GM04504 (cell line): Measurements from ENCODE around the gene HMCN2.

Experiments
- DNase-seq: peaks from one replicate; pipeline ENCODE4 v3.0.0-alpha.2; 2012; ENCODE audit warnings: low read depth

HMCN2 gene

GRCh38 chr9:130265431-130266235 lies at the start of gene HMCN2:
Gene HMCN2, plus strand, starts transcription at chr9:130265760. Its CDS starts 119 bp downstream, at chr9:130265879.
- no peak for DNase-seq

DNA sequence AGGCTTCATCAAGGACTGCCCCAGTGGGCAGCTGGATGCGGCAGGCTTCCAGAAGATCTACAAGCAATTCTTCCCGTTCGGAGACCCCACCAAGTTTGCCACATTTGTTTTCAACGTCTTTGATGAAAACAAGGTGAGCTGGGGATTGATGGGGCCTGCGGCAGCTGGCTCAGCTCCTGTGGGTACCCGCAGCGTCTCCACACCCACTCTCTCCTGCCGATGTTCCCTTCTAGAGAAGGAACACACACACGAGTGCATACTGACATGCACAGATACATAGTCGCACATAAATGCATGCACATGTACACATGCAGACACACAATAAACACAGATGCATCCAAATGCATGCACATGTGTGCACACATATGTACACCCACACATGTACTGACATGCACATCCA lies 47.7 kb upstream of the HMCN2 start:
- DNase-seq: no peak

DNA sequence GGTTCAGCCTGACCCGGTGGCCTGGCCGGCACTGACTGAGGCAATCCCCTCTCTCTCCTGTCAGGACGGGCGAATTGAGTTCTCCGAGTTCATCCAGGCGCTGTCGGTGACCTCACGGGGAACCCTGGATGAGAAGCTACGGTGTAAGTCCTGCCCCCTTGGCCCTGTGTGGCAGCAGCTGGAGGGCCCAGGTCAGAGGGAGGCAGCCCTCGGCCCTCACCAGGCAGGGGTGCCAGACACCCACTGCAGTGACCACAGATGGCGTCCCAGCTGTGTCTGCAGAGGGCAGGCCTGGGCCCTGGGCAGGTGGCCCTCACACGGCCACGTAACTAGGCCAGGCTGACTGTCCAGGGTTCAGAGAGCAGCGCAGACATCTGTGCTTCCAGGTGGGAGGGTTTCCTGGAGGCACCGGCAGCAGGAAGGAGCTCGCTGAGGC lies 45.9 kb upstream of the HMCN2 start:
- no peak for DNase-seq

- DNase-seq: no peak
Measured at GRCh38 chr9:130220352-130220751, 45.2 kb upstream of the HMCN2 start.

GRCh38 chr9:130222833-130223232 lies 42.7 kb upstream of the HMCN2 start:
- no peak for DNase-seq

DNA sequence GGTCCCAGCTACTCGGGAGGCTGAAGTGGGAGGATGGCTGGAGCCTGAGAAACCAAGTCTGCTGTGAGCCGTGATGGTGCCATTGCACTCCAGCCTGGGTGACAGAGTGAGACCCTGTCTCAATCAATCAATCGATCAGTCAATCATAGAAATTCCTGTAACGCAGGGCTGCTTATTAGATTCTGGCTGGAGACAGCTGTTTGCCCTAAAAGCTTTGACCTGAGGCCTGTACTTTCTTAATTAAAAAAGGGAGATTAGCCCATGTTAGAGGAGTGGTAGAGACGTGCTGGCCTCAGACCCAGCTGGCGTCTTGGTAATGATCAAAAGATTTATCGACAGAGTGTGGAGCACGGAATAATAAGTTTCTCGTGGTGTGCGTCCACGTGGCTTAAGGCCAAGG lies 40.5 kb upstream of the HMCN2 start:
- DNase-seq: no peak

- no peak for DNase-seq
Measured at GRCh38 chr9:130225586-130225985, 40.0 kb upstream of the HMCN2 start.

DNA sequence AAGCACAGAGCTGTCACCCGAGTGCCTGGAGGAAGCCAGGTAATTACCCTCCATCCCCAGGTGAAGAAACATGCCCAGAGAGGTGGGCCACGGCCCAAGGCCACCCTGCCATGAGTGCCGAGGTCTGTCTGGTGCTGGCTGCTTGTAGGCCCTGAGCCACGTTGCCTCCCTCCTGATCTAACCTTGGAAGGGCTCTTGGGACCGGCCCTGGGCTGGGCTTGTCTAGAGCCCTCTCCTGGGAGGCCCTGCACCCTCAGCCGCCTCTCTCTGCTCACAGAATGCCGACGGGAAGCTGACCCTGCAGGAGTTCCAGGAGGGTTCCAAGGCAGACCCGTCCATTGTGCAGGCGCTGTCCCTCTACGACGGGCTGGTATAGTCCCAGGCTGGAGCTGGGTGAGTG lies 39.4 kb upstream of the HMCN2 start:
- no peak for DNase-seq

DNA sequence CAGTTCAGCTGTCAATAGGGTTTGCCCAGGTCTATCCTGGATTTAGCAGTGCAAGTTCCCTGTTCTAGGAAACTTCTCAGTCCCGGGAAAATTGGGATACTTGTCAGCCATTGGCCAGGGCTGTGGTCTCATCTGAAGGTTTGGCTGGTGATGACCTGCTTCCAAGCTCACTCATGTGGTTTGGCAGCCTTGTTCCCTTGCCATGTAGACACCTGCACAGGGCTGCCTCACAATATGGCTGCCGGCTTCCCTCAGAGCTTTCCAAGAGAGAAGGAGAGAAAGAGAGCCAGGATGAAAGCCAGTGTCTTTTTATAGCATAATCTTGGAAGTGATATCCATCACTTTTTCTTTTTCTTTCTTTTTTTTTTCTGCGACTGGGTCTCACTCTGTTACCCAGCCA lies 37.7 kb upstream of the HMCN2 start:
- no peak for DNase-seq

- DNase-seq: no peak
Measured at GRCh38 chr9:130229759-130230158, 35.8 kb upstream of the HMCN2 start.

GRCh38 chr9:130230631-130231030 lies 34.9 kb upstream of the HMCN2 start:
- DNase-seq: no peak

- no peak for DNase-seq
Measured at GRCh38 chr9:130232899-130233586, 32.5 kb upstream of the HMCN2 start.

DNA sequence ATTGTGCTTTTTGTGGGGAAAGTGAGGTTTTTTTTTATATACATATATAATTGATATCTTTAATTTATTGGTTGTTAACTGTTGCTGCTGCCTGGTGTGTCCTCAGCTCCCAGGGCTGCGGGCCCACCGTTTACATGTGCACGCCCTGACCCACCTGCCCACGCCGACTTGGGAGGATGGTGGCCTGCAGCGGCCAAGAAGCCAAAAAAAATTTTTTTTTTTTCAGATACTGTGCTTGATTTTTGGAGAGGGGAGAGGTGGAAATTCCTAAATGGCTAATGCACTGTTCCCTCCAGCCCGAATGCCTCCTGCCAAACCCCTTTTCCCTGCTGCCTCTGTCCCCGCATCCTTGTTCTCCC lies 32.0 kb upstream of the HMCN2 start:
- DNase-seq: no peak

- no peak for DNase-seq
Measured at GRCh38 chr9:130234340-130235260, 31.0 kb upstream of the HMCN2 start.

DNA sequence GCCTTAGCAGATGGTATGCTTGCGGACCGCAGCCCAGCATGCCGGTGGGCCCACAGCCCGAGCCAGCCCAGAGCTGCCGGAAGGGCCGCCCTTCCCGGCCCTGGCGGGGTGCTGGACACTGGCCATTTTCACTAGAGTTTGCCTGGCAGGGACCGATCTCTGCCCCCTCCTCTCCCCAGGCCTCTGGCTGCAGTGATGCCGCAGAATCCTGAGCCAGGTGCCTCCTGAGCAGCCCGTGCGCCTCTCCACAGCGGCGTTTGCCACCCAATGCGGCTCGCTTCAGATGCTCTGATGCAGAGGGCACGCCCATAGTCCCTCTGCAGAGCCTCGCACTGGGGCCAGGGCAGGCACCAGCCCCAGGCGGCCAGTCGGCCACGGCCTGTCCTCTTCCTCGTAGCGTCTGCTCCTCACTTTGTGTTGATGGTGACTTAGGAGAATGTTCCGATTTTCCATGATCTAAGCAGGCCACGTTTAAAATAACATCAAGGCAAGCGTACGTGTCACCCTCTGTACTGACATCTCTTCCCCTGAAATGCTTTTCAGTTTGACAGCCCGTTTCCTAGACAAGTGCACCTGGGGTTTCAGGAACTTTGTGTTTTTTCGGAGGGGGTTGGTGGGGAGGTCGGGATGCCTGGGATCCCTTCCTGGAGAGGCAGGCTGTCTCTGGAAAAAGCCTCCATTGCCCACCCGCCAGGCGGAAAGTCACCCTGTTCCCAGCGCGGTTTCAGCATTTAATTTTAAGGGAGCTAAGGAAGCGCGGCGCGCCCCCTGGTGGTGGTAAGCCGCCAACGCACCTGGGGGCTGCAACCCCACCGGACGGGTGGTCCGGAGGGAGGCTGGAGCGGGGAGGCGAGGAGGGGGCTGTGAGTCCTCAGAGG lies 29.8 kb upstream of the HMCN2 start:
- DNase-seq: no peak

DNA sequence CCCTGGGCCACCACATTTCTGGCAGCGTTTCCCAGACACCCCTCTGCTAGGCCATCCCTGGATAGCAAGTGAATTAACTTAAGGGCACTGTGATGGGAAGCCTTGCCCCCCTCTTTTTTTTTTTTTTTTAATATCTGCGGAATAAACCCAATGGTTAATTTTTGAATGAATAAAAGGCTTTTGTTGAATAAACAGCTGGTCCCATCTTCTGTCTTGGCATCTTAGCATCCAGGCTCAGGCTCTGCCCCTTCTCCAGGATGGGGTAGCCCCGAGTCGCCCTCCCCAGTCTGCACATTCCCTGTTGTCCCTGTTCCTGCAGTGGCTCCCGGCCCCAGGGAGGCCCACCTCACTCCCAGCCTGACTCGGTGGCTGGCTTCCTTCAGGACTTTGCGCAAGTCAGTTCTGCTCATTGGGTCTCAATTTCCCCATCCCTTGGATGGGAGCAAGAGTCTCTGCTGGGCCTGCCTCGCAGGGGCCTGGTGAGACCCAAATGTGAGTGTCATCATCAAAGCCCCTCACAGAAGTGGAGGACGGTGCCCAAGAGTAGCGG lies 29.0 kb upstream of the HMCN2 start:
- DNase-seq: no peak

GRCh38 chr9:130237076-130237475 lies 28.5 kb upstream of the HMCN2 start:
- no peak for DNase-seq

DNA sequence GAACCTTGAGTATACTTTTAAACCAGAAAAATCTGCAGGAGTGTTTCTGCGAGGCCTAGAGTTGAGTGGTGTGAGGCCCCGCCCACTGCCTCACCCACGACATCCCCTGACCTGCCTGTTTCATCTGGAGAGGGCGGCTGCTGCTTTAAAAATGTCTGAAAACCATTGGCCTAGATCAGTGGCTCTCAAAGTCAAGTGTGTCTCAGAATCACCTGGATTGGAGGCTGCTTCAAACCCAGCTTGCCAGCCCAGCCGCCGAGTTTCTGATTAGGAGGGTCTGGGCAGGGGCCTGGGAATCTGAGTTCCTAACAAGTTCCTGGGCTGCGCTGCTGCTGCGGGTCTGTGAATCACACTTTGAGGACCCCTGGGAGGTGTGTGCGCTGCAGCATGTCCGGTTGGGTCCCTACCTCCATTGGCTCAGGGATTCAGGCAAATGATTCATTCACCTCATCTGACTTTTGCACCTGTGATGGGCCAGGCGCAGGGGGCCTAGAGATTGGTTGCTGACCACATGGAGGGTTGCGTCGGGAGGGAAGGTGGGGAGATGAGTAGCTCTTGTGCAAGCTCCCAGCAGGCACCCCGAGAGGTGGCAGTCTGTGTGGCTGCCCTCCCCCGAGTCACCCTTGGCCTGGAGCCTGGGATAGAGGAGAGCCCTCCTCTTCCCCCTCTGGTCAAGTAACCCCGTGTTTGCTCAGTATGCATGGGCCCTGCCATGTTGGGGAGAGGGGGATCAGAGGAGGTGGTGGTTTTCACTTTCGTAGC lies 27.6 kb upstream of the HMCN2 start:
- no peak for DNase-seq

GRCh38 chr9:130239363-130239695 lies 26.2 kb upstream of the HMCN2 start:
- DNase-seq: no peak

GRCh38 chr9:130239741-130240241 lies 25.8 kb upstream of the HMCN2 start:
- DNase-seq: no peak
